MM.1S (cell line): ENCODE measurements around the gene ARHGAP4.

Source experiments
- DNase-seq: peaks from one replicate; pipeline ENCODE4 v3.0.0-alpha.2; 2015
- H2AFZ ChIP-seq: fragments of 300-600 bp; sonication (generic); 2 replicates; pipeline ENCODE4 v1.6.0; 2016; ENCODE audit warnings: antibody characterized with exemption, low read length
- H3F3A ChIP-seq: fragments of 300-600 bp; sonication (generic); 2 replicates; pipeline ENCODE4 v1.6.1; 2016; ENCODE audit warnings: mild to moderate bottlenecking, antibody characterized with exemption, low read length, moderate library complexity, mixed read lengths; ENCODE audit not compliant: insufficient read depth
- H3K27ac ChIP-seq: fragments of 300-600 bp; sonication (generic); 2 replicates; pipeline ENCODE4 v1.5.1; 2016; ENCODE audit warnings: mild to moderate bottlenecking, low read length
- H3K27me3 ChIP-seq: fragments of 300-600 bp; sonication (generic); replicated peaks from 2 replicates; pipeline ENCODE4 v1.6.0; 2016; ENCODE audit warnings: low read length; ENCODE audit not compliant: insufficient read depth
- H3K36me3 ChIP-seq: fragments of 300-600 bp; sonication (generic); replicated peaks from 2 replicates; pipeline ENCODE4 v1.6.1; 2016; ENCODE audit warnings: mild to moderate bottlenecking, low read length, mixed read lengths; ENCODE audit not compliant: insufficient read depth
- H3K4me1 ChIP-seq: fragments of 300-600 bp; sonication (generic); 2 replicates; pipeline ENCODE4 v1.6.1; 2016; ENCODE audit warnings: low read length, mixed read lengths
- H3K4me2 ChIP-seq: fragments of 300-600 bp; sonication (generic); 2 replicates; pipeline ENCODE4 v1.6.0; 2016; ENCODE audit warnings: low read depth, low read length
- H3K4me3 ChIP-seq: fragments of 300-600 bp; sonication (generic); 2 replicates; pipeline ENCODE4 v1.5.1; 2016; ENCODE audit warnings: low read length, mixed read lengths
- H3K79me2 ChIP-seq: fragments of 300-600 bp; sonication (generic); 2 replicates; pipeline ENCODE4 v1.6.1; 2016; ENCODE audit warnings: mixed run types, low read length, mixed read lengths
- H3K9ac ChIP-seq: fragments of 300-600 bp; sonication (generic); 2 replicates; pipeline ENCODE4 v1.6.1; 2016; ENCODE audit warnings: low read length, mixed read lengths
- H3K9me2 ChIP-seq: fragments of 300-600 bp; sonication (generic); replicated peaks from 2 replicates; pipeline ENCODE4 v1.6.1; 2016; ENCODE audit warnings: mild to moderate bottlenecking, low read length, mixed read lengths; ENCODE audit not compliant: insufficient read depth
- H3K9me3 ChIP-seq: fragments of 300-600 bp; sonication (generic); replicated peaks from 2 replicates; pipeline ENCODE4 v1.6.1; 2016; ENCODE audit warnings: mild to moderate bottlenecking, low read length, mixed read lengths; ENCODE audit not compliant: insufficient read depth
- H4K20me1 ChIP-seq: fragments of 300-600 bp; sonication (generic); 2 replicates; pipeline ENCODE4 v1.6.1; 2016; ENCODE audit warnings: mild to moderate bottlenecking, low read length, moderate library complexity, mixed read lengths; ENCODE audit not compliant: insufficient read depth
- EZH2 ChIP-seq: fragments of 300-600 bp; sonication (generic); optimal IDR thresholded peaks from 2 replicates; pipeline ENCODE3; 2017; ENCODE audit warnings: low read depth, mild to moderate bottlenecking, antibody characterized with exemption, low read length, mixed read lengths
- EZH2phosphoT487 ChIP-seq: fragments of 300-600 bp; sonication (generic); IDR thresholded peaks from 2 replicates; pipeline ENCODE4 v1.6.1; 2018; ENCODE audit warnings: antibody characterized with exemption, low read length
- TF ChIP-seq, protein P1 (sequence below): fragments of 300-600 bp; sonication (generic); IDR thresholded peaks from 2 replicates; pipeline ENCODE4 v1.5.1; 2016; ENCODE audit warnings: antibody characterized with exemption, low read length, mixed read lengths

ARHGAP4 gene

DNA sequence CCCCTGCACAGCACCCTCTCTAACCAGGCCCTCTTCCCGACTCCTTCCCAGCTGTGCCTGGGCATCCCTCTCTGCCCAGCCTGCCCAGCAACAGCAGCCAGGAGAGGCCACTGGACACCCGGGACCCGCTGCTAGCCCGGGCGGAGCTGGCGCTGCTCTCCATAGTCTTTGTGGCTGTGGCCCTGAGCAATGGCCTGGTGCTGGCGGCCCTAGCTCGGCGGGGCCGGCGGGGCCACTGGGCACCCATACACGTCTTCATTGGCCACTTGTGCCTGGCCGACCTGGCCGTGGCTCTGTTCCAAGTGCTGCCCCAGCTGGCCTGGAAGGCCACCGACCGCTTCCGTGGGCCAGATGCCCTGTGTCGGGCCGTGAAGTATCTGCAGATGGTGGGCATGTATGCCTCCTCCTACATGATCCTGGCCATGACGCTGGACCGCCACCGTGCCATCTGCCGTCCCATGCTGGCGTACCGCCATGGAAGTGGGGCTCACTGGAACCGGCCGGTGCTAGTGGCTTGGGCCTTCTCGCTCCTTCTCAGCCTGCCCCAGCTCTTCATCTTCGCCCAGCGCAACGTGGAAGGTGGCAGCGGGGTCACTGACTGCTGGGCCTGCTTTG, 20.5 kb downstream of the ARHGAP4 start:
- no peaks in the 10 kb centered on the region for H3K79me2 ChIP-seq
- H3K4me3 ChIP-seq = no peak overlapping the region
- no peak overlapping the region for H3K4me2 ChIP-seq
- no peaks in the 10 kb centered on the region for H4K20me1 ChIP-seq
- no peak overlapping the region for H3K27ac ChIP-seq
- 0 out of 2 replicates have a peak, but pooled peaks cover 7% of the 10 kb centered on the region for H3K4me1 ChIP-seq
- H3F3A ChIP-seq = peaks cover 2% of the 10 kb centered on the region; the same call in 1 of the 2 replicates
- no peaks in the 10 kb centered on the region for H3K9me2 ChIP-seq
- no peaks in the 10 kb centered on the region for H3K9me3 ChIP-seq
- DNase-seq = no peak
- no peak overlapping the region for H3K9ac ChIP-seq
- no peak for TF ChIP-seq EZH2phosphoT487
- no peak for TF ChIP-seq EZH2
- TF ChIP-seq, protein P1, sequence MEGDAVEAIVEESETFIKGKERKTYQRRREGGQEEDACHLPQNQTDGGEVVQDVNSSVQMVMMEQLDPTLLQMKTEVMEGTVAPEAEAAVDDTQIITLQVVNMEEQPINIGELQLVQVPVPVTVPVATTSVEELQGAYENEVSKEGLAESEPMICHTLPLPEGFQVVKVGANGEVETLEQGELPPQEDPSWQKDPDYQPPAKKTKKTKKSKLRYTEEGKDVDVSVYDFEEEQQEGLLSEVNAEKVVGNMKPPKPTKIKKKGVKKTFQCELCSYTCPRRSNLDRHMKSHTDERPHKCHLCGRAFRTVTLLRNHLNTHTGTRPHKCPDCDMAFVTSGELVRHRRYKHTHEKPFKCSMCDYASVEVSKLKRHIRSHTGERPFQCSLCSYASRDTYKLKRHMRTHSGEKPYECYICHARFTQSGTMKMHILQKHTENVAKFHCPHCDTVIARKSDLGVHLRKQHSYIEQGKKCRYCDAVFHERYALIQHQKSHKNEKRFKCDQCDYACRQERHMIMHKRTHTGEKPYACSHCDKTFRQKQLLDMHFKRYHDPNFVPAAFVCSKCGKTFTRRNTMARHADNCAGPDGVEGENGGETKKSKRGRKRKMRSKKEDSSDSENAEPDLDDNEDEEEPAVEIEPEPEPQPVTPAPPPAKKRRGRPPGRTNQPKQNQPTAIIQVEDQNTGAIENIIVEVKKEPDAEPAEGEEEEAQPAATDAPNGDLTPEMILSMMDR = no peak
- H3K36me3 ChIP-seq = no peaks in the 10 kb centered on the region
- H3K27me3 ChIP-seq = no peaks in the 10 kb centered on the region
- H2AFZ ChIP-seq = no peak overlapping the region

GRCh38 chrX:153903991-153904957, 21.8 kb downstream of the ARHGAP4 start, which contains the start of gene AVPR2:
Gene AVPR2, plus strand, starts transcription at chrX:153904673. Its CDS starts 473 bp downstream, at chrX:153905146.
- Histone ChIP-seq H3K4me1 (0 out of 2 replicates have a peak, but pooled peaks cover 9% of the 10 kb centered on the region), H4K20me1 (no peaks in the 10 kb centered on the region), H3K4me2 (no peak within 1 kb of the TSS), H3K9me3 (no peaks in the 10 kb centered on the region), H3K36me3 (no peaks in the 10 kb centered on the region), H3K9me2 (no peaks in the 10 kb centered on the region), H3F3A (peaks cover 3% of the 10 kb centered on the region; the same call in 1 of the 2 replicates), H3K9ac (no peak within 1 kb of the TSS), H3K4me3 (no peak within 1 kb of the TSS), H2AFZ (no peak within 1 kb of the TSS), H3K27me3 (no peaks in the 10 kb centered on the region), H3K27ac (no peak within 1 kb of the TSS), H3K79me2 (no peaks in the 10 kb centered on the region)
- TF ChIP-seq, protein P1 = no peak
- TF ChIP-seq EZH2phosphoT487 (no peak), EZH2 (no peak)
- no peak for DNase-seq

GRCh38 chrX:153903238-153903980, 22.7 kb downstream of the ARHGAP4 start:
- Histone ChIP-seq H3K4me1 (0 out of 2 replicates have a peak, but pooled peaks cover 9% of the 10 kb centered on the region), H3K9ac (no peak overlapping the region), H3K9me3 (no peaks in the 10 kb centered on the region), H2AFZ (no peak overlapping the region), H3K36me3 (no peaks in the 10 kb centered on the region), H3K4me3 (no peak overlapping the region), H4K20me1 (no peaks in the 10 kb centered on the region), H3K4me2 (no peak overlapping the region), H3K27ac (no peak overlapping the region), H3K9me2 (no peaks in the 10 kb centered on the region), H3K79me2 (no peaks in the 10 kb centered on the region), H3K27me3 (no peaks in the 10 kb centered on the region), H3F3A (peaks cover 3% of the 10 kb centered on the region; the same call in 1 of the 2 replicates)
- TF ChIP-seq EZH2 (no peak), EZH2phosphoT487 (no peak)
- TF ChIP-seq, protein P1 = no peak
- no peak for DNase-seq
